Hematopoietic multipotent progenitor cell treated with erythropoietin and hydrocortisone succinate and interleukin-3 and kit ligand, for 4 days (in vitro differentiated cells): Measurements from ENCODE around the gene TARS1.
A peak's percentile ranks its signal among the peaks of the same experiment; 100 is the strongest.

Experiments used
- DNase-seq: peaks from one replicate; pipeline ENCODE4 v3.0.0-alpha.2; 2015

Gene TARS1

GRCh38 chr5:33440482-33441240 lies at the start of gene TARS1:
Gene TARS1, plus strand, starts transcription at chr5:33440965. Its CDS starts 122 bp downstream, at chr5:33441087.
- DNase-seq = peak; percentile 100

GRCh38 chr5:33398501-33398900 lies 42.3 kb upstream of the TARS1 start:
- no peak for DNase-seq

- peak; percentile 33 for DNase-seq
Measured at GRCh38 chr5:33400675-33401074, 40.1 kb upstream of the TARS1 start.

- DNase-seq = no peak
Measured at GRCh38 chr5:33401482-33402390, 39.0 kb upstream of the TARS1 start.

GRCh38 chr5:33403187-33403586 lies 37.6 kb upstream of the TARS1 start:
- no peak for DNase-seq

GRCh38 chr5:33408816-33409215 lies 31.9 kb upstream of the TARS1 start:
- DNase-seq = no peak

GRCh38 chr5:33409435-33410170 lies 31.2 kb upstream of the TARS1 start:
- DNase-seq = no peak

- no peak for DNase-seq
Measured at GRCh38 chr5:33410221-33410620, 30.5 kb upstream of the TARS1 start.

GRCh38 chr5:33411498-33411897 lies 29.3 kb upstream of the TARS1 start:
- no peak for DNase-seq

GRCh38 chr5:33415811-33416354 lies 24.9 kb upstream of the TARS1 start:
- no peak for DNase-seq

GRCh38 chr5:33417632-33418031 lies 23.1 kb upstream of the TARS1 start:
- no peak for DNase-seq

- no peak for DNase-seq
Measured at GRCh38 chr5:33420946-33421345, 19.8 kb upstream of the TARS1 start.

- no peak for DNase-seq
Measured at GRCh38 chr5:33422191-33422590, 18.6 kb upstream of the TARS1 start.

- DNase-seq = peak; percentile 66
Measured at GRCh38 chr5:33423018-33423630, 17.6 kb upstream of the TARS1 start.

- DNase-seq = no peak
Measured at GRCh38 chr5:33425314-33425713, 15.5 kb upstream of the TARS1 start.

GRCh38 chr5:33430983-33431382 lies 9.8 kb upstream of the TARS1 start:
- DNase-seq = no peak

GRCh38 chr5:33432656-33433055 lies 8.1 kb upstream of the TARS1 start:
- no peak for DNase-seq

- DNase-seq = no peak
Measured at GRCh38 chr5:33433303-33434240, 7.2 kb upstream of the TARS1 start.

- DNase-seq = peak; percentile 91
Measured at GRCh38 chr5:33435893-33436490, 4.8 kb upstream of the TARS1 start.

- no peak for DNase-seq
Measured at GRCh38 chr5:33438996-33439395, 1.8 kb upstream of the TARS1 start.
